Liver (tissue), 9 donors: ENCODE data around the gene TSGA10. TPM values are rescaled to one million over a fixed set of nuclear protein-coding genes. Genes with fewer than 3 reads are reported as not detected.

Experiments
- DNase-seq: peaks from one replicate; pipeline ENCODE4 v3.0.0-alpha.2; 2017; ENCODE audit warnings: low spot score
- H3K27ac ChIP-seq, 2 donors: one replicate each; pipeline ENCODE4 v1.7.0; 2013; ENCODE audit warnings: inconsistent platforms in 2 of 2, low read length in 2 of 2, control low read depth in 1 of 2, low read depth in 1 of 2, mild to moderate bottlenecking in 1 of 2
- H3K27me3 ChIP-seq, 4 donors: one replicate each; pipeline versions ENCODE4 v1.6.1 to v1.7.0; 2013; ENCODE audit warnings: low read length in 3 of 4, inconsistent platforms in 1 of 4, mild to moderate bottlenecking in 1 of 4, moderate library complexity in 1 of 4; ENCODE audit not compliant: control insufficient read depth in 4 of 4, insufficient read depth in 4 of 4
- H3K36me3 ChIP-seq, 4 donors: one replicate each; pipeline versions ENCODE4 v1.6.1 to v1.7.0; 2013; ENCODE audit warnings: low read length in 3 of 4, mild to moderate bottlenecking in 3 of 4, low read depth in 1 of 4, moderate library complexity in 1 of 4; ENCODE audit not compliant: control insufficient read depth in 4 of 4, insufficient read depth in 3 of 4
- H3K4me1 ChIP-seq, 4 donors: one replicate each; pipeline versions ENCODE4 v1.6.1 to v1.7.0; 2013; ENCODE audit warnings: low read length in 3 of 4, mild to moderate bottlenecking in 3 of 4, moderate library complexity in 1 of 4; ENCODE audit not compliant: control insufficient read depth in 4 of 4, insufficient read depth in 4 of 4
- H3K4me3 ChIP-seq, 3 donors: one replicate each; pipeline versions ENCODE4 v1.6.1 to v1.7.0; 2013; ENCODE audit warnings: low read length in 3 of 3, control low read depth in 1 of 3, low read depth in 1 of 3, mild to moderate bottlenecking in 1 of 3
- H3K9ac ChIP-seq, 2 donors: one replicate each; pipeline ENCODE4 v1.7.0; 2013; ENCODE audit warnings: low read length in 2 of 2, mild to moderate bottlenecking in 2 of 2, moderate library complexity in 2 of 2, control low read depth in 1 of 2, low read depth in 1 of 2
- H3K9me3 ChIP-seq, 4 donors: one replicate each; pipeline versions ENCODE4 v1.6.1 to v1.7.0; 2013; ENCODE audit warnings: low read length in 3 of 4; ENCODE audit not compliant: control insufficient read depth in 4 of 4
- FOXA1 ChIP-seq: IDR thresholded peaks from 2 replicates; pipeline ENCODE4 v1.6.1; 2016; ENCODE audit warnings: antibody characterized with exemption
- HNF4A ChIP-seq, 2 donors: conservative IDR thresholded peaks; 2 replicates each; pipeline ENCODE4 v1.6.1; 2016; ENCODE audit warnings: antibody characterized with exemption in 2 of 2, mild to moderate bottlenecking in 2 of 2
- REST ChIP-seq: IDR thresholded peaks from 2 replicates; pipeline ENCODE4 v1.6.1; 2016; ENCODE audit warnings: antibody characterized with exemption, mild to moderate bottlenecking
- RXRA ChIP-seq, 2 donors: IDR thresholded peaks; 2 replicates each; pipeline ENCODE4 v1.6.1; 2017 to 2018; ENCODE audit warnings: antibody characterized with exemption in 2 of 2, mild to moderate bottlenecking in 1 of 2
- SP1 ChIP-seq: IDR thresholded peaks from 2 replicates; pipeline ENCODE4 v1.6.1; 2018; ENCODE audit warnings: antibody characterized with exemption, mild to moderate bottlenecking
- TAF1 ChIP-seq: conservative IDR thresholded peaks from 2 replicates; pipeline ENCODE4 v1.6.1; 2016; ENCODE audit warnings: antibody characterized with exemption, mild to moderate bottlenecking
- WGBS: extraction: QIAGEN DNeasy Blood & Tissue Kit; methylation state at CpG from one replicate; pipeline ENCODE4 v1.1.7; 2013; 5-methylcytosine and 5-hydroxymethylcytosine counted together
- polyA plus RNA-seq, 2 donors: library from polyadenylated mRNA; stranded (reverse) in 1 of 2; unstranded in 1 of 2; fragments of 200-250 nt in 1 of 2; fragments of >200 nt in 1 of 2; fragmentation: Nextera tagmentation in 1 of 2; extraction: Ambion mirVana in 1 of 2; gene quantifications; one replicate each; pipeline versions ENCODE4 v1.2.1 to v1.2.3, GENCODE V29; 2013 to 2015
- total RNA-seq, 2 donors: library from RNA; depleted of rRNA; stranded (reverse); fragments of >200 nt; gene quantifications; one replicate each; pipeline ENCODE4 v1.2.3, GENCODE V29; 2014
- TF ChIP-seq, protein P1 (sequence below): IDR thresholded peaks from 2 replicates; pipeline ENCODE4 v1.6.1; 2016; ENCODE audit warnings: antibody characterized with exemption
- donor health status: healthy.
- donor health status: healthy.
- donor health status: healthy.
- donor health status: healthy.
- donor health status: healthy.

The TSGA10 gene
- total and polyA plus RNA-seq, 4 donors, result 0.93 to 4.4 (median 3.8) TPM

DNA sequence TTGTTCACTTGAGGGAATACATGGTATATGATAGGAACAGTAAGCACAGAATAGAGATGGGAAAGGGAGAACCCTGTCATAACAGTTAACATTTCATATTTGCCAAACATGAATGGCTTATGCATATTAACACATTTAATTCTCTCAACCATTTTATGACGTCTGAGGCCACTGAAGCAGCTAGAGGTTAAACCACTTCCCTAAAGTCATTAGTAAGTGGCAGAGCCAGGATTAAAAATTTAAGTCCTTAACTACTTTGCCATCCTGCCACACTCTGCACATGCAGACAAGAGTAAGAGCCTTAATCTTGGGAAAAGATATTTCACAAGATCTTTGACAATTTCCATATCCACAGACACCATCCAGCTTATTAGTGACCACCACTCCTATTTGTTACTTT lies 2.1 kb upstream of the TSGA10 start:
- Histone ChIP-seq H3K27me3 (no peaks in the 10 kb centered on the region), H3K4me3 (no peak overlapping the region), H3K27ac (no peak overlapping the region), H3K4me1 (peaks cover 0 to 16% (median 12%) of the 10 kb centered on the region in 4 donors), H3K9ac (no peak overlapping the region), H3K9me3 (no peaks in the 10 kb centered on the region), H3K36me3 (peaks cover 0 to 13% (median 10%) of the 10 kb centered on the region in 4 donors)
- no peak for DNase-seq
- TF ChIP-seq, protein P1, sequence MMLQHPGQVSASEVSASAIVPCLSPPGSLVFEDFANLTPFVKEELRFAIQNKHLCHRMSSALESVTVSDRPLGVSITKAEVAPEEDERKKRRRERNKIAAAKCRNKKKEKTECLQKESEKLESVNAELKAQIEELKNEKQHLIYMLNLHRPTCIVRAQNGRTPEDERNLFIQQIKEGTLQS, result no peak
- TF ChIP-seq SP1 (no peak), HNF4A (conservative IDR thresholded peaks at IDR 0.05) (no peak)
- 73% methylated on average over 1 of the region's 1 CpG for WGBS

DNA sequence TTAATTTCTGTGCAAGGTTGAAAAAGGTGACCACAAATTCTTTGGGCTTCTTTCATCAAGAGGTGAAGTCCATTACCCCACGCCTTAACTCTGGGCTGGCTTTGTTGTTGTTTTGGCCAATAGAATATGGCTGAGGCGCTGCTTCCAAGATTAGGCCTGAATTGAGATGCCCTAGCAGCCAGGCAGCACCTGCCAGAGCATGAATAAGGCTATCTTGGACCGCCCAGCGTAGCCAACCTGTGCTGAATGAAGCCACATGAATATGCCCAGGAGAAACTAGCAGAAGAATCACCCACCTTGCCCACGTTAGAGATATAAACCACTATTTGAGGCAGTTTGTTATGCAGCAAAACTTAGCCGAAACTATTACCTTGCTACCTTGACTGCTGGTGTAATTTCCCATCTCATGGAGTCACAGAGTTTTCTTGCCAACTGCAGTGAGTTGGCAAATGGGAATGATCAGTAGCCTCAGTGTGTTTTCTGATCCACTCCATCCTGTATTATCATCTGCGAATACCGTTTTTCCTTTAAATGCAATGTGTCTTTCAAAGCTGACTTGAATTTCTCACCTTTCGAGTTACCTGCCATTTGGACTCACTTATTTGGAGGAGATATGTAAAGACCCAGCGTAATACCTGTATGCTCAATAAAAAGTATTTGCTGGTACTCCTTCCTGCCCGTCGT lies 679 bp downstream of the TSGA10 start:
- peak overlapping the region; percentile 87 to 100 (median 91) for H3K4me3 ChIP-seq
- DNase-seq, result peak; percentile 36
- H3K27ac ChIP-seq, result peak overlapping the region; percentile 94 to 99
- H3K9ac ChIP-seq, result peak overlapping the region; percentile 62 to 99
- peaks cover 0 to 16% (median 12%) of the 10 kb centered on the region in 4 donors for H3K4me1 ChIP-seq
- TF ChIP-seq RXRA (IDR thresholded peaks at IDR 0.05), result no peak
- TF ChIP-seq REST, result no peak
- TF ChIP-seq FOXA1, result no peak
- no peak for TF ChIP-seq HNF4A (conservative IDR thresholded peaks at IDR 0.05)
- no peak for TF ChIP-seq TAF1
- TF ChIP-seq, protein P1, result no peak
- H3K9me3 ChIP-seq, result no peaks in the 10 kb centered on the region
- H3K27me3 ChIP-seq, result no peaks in the 10 kb centered on the region
- 38% methylated on average over 12 of the region's 12 CpGs for WGBS
- H3K36me3 ChIP-seq, result peaks cover 0 to 4% (median 1%) of the 10 kb centered on the region in 4 donors

- H3K9ac ChIP-seq, result no peak overlapping the region
- TF ChIP-seq, protein P1, result no peak
- no peaks in the 10 kb centered on the region for H3K9me3 ChIP-seq
- DNase-seq, result no peak
- H3K4me1 ChIP-seq, result peaks cover 0 to 16% (median 12%) of the 10 kb centered on the region in 4 donors
- no peak overlapping the region for H3K27ac ChIP-seq
- H3K27me3 ChIP-seq, result no peaks in the 10 kb centered on the region
- 94% methylated on average over 7 of the region's 7 CpGs for WGBS
- H3K36me3 ChIP-seq, result peaks cover 0 to under 1% (median 0%) of the 10 kb centered on the region in 4 donors
- H3K4me3 ChIP-seq, result no peak overlapping the region
Measured at GRCh38 chr2:99152199-99152895, 2.4 kb downstream of the TSGA10 start.
